Left kidney (tissue), 2 donors: ENCODE measurements around the gene AKAP13. TPM values are rescaled to one million over a fixed set of nuclear protein-coding genes. Genes with fewer than 3 reads are reported as not detected.

ENCODE experiments used
- DNase-seq: peaks from one replicate; pipeline ENCODE4 v3.0.0-alpha.2; 2013
- polyA plus RNA-seq: library from polyadenylated mRNA; unstranded; fragments of 120-200 nt; gene quantifications from one replicate; pipeline ENCODE4 v1.2.1, GENCODE V29; 2013; ENCODE audit not compliant: insufficient read length

AKAP13 gene
- polyA plus RNA-seq, 1 donor, result 101 TPM

DNA sequence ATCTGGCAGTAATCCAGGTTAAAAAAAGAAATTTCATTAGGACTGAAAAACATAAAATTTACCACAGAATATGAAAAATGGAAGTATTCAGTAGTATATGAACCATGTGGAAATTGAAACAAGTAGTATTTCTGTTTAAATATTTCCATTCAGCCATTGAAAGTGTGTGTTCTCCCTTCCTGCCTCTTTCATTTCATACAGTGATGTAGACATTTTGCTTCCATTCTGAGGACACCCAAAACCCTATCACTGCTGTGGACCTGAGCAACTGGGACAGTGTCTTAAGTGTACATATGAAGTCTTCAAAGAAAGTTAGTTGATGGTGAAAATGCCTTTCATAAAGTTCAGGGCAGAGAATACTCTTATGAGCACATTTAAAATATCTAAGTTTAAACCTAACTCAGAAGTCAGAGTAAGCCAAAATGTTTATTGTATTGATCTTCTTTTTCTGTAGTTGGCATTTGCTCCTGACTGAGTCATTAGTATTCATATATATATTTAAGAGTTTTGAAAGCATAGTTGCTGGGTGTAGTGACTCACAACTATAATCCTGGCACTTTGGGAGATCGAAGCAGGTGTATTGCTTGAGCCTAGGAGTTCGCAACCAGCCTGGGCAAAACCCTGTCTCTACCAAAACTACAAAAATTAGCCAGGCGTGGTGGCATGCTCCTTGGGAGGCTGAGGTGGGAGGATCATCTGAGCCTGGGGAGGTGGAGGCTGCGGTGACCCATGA lies 215.6 kb downstream of the AKAP13 start:
- no peak for DNase-seq

DNA sequence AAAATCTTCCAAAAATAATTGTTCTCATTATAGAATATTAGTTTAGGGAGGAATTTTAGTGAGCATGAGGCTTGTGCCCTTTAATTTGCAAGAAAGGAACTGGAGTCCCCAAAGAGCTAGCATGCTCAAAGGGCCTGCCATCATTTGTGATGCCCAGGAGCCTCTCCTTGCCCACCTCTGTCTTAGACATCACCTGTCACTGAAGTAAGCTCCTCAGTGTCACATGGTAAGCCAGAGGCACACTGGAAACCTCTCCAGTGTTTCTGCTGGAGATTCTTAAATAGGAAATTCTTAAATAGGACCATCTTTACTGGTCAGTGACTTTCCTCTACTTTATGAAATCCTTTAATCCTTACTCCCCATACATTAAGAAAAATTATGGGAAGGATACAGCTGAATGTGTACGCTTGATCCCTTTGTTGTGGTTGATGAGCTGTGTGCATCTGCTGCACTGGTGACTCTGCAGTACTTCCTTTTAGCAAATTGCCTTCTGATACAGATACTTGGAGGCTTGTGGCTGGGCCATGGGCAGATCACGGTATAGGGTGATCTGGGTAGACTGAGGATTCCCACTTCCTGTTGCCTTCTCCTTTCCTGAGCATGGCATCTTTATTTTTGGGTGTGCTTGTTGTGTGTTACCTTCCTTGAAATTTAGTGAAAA lies 216.9 kb downstream of the AKAP13 start:
- no peak for DNase-seq

DNA sequence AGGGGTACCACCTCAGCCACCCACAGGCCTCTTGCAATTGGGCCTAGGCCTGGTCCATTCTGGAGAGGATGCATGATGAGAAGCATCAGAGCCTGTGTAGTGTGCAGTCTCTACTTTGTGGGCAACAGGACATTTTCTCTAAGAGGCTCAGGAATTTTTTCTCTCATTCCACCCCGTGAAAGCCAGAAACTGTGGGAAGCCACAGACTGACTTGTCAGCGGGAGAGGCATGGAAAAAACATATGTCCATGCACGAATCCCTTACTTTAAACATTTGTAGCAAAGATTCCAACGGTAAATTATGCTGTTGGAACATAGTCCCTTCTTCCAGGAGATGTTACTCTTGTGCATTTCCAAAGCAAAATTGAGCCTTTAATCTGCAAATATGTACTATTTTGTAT lies 217.8 kb downstream of the AKAP13 start:
- no peak for DNase-seq

DNA sequence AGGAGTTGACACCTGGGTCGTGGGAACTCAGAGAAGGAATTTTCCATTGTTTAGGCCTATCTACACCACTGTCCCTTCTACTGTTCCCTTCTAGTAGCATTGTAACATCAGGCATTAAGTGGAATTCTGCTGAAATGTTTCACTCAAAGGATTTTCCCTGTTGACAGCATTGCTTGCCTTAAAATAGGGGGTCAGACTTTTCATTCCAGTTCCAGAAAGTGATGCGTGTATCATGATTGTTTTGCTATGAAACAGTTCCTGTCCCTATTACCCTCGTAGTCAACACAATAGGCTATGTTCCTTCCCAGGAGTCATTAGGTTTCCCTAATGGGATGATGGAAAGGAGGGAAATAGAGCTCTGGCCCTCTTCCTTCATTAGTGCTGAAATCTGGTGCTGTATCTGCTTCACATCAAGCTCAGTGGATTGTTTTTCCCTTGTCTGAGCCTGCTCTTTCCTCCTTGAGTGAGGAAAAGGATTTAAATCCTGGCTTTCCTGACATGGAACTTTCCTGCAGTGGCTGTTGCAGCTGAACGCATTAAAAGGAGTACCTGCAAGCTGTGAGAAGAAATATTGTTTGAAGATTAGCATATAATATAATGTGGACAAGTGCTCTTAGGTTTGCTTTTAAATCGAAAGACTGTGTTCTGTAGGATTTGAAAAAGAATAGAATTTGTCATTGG lies 218.5 kb downstream of the AKAP13 start:
- no peak for DNase-seq

DNA sequence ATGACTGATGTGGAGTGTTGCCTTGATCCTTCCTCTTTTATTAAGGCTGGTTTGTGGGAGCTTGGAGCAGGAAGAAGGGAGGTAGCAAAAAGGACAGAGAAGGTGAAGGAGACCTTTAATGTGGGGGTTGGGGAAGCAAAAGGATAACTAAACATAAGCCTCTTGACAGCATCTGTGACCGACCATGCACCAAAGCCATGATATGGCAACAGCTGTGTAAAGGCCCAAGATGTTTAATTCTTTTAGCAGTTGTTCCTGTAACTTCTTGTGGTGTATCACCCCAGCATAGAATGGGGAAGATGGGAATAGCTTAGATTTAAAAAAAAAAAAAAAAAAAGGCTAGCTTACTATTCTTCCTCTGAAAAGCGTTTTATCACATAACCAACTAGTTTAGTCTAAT lies 219.6 kb downstream of the AKAP13 start:
- DNase-seq, result no peak

DNA sequence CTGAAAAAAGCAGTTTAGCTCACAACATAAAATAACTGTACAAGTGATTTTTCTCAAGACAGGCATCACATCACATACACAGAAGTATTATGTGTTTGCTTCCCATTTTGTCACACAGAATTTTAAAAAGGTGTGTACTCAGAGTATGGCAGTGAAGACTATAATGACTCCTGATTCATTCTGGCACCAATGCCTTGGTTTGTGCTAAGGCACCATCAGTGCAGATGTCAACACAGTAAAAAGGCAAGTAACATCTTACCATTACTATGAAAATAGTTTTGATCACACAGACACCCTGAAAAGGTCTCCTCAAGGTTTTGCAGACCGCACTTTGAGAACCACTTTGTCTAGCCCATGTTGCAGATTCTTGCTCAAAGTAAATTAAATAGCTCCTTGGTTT lies 222.8 kb downstream of the AKAP13 start:
- DNase-seq, result no peak

DNA sequence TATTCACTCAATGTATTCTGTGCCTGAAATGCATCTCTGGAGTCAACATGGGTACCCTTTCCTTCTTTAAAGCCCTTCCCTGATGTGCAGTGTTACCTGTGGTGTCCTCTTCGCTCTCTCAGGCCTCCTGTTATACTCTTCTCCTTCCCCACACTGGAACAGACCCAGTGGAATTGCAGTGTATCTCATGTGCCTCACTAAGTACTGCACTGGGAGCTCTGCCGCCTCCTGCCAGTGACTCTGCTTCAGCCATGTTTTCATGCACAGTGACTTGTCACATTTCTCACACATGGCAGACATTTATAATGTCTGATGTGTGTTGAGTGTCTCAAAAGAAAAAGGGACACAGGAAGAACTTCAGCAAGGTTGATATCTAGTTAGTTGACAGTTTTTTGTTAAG lies 223.3 kb downstream of the AKAP13 start:
- no peak for DNase-seq

DNA sequence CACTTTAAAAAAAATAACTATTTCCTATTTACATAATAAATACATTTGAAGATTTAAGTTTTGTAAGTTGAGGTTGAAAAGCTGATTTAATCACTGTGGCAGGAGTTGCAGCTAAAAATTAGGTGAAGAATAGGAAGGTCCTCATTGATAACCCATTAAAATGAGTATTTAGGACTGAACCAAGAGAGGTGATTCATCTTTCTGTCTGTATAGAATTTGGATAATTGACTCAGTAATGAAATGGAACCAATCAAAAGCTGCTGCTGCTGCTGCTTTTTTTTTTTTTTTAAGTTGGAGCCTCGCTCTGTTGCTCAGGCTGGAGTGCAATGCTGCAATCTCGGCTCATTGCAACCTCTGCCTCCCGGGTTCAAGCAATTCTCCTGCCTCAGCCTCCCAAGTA lies 223.8 kb downstream of the AKAP13 start:
- DNase-seq, result no peak

DNA sequence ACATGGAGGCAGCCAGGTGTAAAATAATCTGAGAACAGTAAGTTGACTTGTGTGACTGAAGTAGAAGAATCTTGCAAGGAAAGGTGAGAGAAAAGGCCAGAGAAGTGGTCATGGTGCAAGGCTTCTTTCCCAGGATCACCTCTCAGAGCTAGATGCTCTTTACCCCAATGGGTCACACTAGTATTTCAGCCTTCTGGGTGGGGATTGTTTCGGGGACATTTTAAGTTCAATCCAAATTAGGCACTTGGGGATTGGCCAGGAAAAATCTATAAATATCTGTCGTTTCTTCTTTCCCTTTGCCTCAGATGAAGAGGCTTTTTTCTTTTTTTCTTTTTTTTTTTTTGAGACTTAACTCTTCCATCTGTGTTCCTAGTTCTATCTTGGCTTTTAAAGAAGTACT lies 226.3 kb downstream of the AKAP13 start:
- DNase-seq, result no peak

DNA sequence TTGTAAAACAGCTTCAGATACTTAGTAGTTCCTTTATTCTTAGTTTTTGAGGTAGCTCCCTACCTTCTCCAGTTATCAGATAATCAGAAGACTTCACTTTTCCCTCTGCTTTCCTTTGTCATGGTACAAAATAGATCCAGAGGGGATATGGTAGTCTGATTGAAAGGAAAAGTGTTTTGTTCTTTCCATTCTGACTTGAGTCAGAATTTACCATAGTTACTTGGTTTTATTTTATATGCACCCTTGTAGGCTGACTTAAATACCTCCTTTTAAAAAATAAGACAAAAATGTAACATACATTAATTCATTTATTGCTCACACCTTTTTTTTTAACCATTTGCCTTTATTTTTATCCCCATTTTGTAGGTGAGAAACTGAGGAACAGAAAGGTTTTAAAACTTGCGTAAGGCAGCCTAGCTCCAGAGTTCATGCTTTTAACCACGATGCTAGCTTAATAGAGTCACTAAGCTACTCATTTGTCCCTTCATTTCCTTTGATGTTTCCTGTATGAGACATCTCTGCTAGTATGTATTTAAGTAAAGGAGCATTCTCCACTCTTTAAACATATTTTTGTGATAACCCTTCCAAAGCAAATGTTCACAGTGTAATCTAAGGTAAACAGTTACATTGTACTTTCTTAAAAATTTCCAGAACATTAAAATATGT lies 226.9 kb downstream of the AKAP13 start:
- no peak for DNase-seq

DNA sequence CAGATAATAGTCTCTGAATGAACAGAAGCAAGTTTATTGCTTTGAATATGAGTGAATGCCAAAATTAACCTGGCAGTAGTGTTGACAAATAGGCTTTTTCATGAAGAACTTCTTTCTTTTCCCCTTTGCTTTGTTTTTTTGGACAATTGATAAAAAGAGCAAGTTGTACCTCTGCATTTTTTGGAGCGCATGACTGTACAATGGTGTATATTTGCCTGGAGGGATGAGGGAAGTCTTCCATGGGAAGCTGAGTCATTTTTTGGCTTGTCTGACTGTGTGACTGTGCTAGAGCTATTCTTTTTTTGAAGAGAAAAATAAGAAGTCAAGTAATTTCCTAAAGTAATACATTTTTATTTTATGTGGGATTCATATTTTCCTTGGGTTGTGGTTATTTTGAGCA lies 227.4 kb downstream of the AKAP13 start:
- DNase-seq, result no peak

DNA sequence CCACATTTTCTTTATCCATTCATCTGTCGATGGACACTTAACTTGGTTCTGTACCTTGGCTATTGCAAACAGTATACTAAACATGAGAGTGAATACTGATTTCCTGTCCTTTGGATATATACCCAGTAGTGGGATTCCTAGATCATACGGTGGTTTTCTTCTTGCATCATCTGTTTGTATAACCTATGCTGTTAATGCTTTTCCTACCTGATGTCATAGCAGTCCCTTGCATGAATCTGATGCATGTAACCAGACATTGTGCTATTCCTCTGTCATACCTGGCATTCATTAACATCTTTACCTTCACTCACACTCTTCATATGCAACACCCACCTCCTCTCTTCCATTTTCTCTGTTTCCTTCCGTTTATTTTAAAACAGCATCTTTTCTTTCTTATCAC lies 229.1 kb downstream of the AKAP13 start:
- DNase-seq, result no peak

DNA sequence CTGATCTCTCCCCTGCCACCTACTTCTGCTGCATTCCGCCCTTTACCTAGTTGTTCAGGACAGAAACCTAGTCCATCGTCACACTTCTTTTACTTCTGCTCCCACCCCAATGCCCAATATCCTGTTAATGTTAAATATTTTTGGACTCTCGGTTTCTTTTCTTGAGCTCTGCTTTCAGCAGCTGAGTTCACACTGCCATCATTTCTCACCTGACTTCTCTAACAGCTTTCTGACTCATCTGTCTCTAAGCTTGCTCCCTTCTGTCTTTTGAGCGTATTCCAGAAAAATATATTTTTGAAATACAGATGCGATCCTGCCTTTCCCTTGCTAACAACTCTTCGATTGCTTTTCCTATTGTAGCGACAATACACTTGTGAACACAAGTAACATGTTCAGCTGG lies 231.0 kb downstream of the AKAP13 start:
- no peak for DNase-seq

DNA sequence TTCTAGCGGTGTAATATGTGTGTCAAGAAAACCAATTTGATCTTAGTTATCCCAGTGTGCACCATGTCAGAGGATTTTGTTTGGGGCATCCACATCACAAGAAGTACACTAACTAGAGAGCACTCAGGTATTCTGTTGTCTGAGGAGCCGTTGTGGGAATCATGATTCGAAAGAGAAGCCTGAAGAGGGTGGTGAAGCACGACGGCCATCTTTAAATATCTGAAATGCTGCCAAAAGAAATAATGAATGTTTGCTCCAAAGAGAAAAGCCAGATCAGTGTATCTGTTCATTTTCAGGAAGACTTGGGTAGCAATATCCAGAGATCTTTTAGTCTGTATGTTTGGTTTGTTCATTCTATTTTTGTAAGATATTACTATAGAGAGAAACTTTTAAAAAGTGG lies 233.7 kb downstream of the AKAP13 start:
- no peak for DNase-seq

DNA sequence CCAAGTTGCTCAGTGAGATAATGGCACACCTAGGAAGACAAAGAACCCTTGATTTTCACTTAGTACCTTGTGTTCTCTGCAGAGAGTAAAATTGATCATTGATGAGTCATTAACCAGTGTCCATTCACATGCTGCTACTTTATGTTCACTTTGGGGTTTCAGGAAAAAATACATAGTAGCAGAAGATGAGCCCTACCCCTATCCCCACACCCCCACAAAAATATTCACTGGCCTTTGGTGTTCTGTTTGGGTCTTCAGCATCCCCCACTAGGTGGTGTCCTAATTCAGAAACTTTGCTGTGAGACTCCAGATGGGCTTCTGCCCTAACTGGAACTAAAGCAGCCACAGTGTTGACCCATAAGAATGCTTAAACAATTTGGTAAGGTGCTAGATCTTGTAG lies 235.5 kb downstream of the AKAP13 start:
- DNase-seq, result peak; percentile 53

DNA sequence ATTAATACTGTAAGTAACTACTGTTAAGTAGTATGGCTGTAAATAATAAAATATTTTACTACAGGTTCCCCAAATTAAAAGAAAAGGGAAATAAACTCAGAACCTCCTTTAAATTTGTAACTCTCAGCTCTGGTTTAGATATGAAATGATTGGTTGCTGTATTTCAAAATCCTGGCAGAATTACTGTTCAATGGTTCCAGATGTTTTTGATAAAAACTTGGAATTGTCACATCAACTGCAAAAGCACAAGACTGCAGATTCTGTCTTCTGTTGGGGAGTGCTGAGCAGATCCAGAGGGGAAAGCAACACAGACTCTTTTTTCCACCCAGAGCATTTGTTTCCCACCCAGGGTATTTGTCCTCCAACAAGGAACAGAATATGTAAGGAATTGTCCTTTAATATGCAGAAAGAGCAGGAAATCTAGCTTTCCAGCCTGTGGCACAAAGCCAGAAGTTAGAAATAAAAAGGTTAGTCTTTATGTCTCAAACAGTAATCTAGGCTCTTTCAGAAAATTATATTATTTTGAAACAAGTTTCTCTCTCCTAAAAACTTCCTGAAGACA lies 236.2 kb downstream of the AKAP13 start:
- DNase-seq, result no peak

DNA sequence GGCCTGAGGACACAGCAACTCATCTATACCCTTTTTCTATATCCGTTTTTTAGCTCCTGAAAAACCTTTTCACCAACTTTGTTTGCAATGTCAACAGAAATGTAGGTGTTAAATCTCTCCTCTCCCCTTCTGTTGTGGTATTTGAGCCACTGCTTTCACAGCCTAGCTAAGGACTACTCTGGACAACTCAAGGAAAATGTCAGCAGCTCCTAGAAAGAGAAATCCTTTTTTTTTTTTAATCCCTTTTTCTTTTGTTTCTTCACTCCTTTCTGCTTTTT lies 237.8 kb downstream of the AKAP13 start:
- no peak for DNase-seq

DNA sequence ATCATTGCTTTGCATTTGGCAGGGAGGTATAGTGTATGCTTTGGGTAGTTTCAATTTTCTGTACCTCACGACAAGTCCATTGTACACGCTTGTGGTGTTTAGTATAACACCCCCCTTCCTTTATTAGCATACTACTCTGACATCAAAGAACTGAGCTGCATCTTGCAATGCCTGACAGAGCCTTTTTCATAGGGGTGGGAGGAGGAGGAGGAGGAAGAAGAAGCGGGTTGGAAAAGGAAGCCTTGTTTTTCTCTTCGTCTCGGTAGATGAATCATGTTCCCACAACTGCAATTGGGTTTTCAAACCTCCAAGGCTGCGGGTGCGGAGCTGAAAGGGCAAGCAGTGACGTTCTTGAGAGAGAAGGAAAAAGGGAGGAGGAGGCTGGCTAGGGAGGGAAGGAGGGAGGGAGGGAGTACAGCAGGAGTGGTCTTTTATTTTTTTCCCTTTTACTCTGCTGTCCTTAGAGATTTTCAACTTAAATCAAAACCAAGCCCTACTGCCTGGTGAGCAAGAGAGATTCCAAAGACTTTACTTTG lies 238.6 kb downstream of the AKAP13 start:
- DNase-seq, result peak; percentile 79

DNA sequence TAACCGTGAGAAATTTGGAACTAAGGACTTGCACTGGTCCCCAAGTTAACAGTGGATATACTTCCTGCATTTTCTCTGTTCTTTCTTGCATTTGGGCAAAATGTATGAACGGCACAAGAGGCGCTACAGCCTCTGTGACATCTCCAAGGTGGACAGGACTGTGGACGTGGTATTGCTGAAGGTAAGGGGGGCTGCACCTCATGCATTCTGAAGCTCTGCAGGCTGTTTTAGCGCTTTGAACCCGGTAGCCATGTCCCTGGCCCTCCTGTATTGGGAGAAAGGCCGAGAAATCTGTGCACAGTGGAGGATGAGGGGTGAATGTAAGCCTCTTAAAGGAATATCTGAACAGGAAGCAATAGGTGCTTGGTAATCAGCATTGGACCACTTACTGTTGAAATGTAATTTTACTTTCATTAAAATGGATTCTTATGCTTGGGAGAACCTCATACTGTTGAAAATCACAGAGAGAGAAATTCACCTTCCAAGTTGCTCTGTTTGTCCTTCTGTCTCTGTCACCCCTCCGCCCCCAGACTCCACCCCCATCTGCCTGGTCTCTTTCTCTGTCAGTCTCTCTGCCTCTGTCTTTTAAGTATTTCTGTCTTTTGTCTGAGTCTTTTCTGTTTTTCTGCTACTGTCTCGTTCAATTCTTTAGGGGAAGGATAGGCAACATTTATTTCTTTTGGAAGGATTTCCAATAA lies 239.7 kb downstream of the AKAP13 start:
- DNase-seq, result no peak

DNA sequence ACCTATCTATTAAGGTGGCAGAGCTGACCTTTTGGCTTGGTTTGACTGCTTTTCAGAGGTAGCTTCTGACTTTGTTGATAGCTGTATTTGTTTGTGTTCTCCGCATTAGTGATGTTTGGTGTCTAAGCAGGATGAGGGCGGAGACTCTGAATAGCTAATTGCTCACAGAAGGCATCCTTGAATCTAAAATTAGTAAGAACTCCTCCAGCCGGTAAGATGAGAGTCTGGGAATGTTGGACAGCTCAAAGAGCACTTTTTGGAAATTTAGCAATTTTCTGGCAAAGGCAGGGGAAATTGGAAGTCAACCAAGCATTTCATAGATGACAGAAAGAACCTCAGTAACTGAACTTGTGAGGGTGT lies 240.3 kb downstream of the AKAP13 start:
- peak; percentile 44 for DNase-seq

DNA sequence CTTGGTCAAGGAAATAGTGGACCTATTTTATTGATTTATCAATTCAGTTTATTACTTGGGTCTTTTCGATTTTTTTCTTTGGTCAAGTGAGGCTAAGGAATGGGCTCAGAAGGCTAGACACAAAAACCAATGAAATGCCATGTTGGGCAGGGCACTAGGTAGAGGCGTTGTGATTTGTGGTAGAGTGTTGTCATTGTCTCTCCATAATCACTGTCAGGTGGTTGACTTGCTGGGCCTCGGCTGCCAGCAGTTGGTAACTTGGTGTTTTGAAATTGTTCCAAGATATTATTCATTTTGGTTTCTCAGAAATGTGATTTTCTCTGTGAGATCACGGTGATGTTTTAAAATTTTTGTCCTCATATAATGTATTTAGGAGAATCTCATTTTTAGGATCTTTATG lies 240.7 kb downstream of the AKAP13 start:
- DNase-seq, result no peak

DNA sequence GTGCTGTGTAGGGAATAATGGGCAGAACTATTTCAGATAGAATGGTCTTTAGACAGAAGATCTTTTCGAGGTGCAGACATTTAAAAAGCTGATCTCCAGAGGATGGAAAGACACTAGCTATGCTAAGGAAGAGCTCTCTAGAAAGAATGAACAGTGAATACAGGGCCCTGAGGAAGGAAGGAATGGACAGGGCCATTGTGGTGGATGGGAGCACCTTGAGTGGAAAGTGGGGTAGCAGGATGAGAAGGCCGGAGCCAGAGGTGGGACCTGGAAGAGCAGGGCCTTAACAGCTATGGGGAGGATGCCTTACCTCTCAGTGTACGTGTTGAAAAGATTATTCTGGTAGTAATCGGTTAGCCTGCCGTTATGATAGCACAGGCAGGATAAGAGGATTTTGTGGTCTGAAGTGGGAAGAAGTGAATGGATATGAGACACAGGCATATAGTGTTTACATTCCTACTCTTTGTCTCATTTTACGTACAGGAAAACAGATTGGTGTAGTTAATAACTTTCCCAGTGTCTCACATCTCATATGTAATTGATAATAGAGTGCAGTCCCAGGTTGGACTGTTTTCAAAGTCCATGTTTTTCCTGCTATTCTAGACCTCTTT lies 241.9 kb downstream of the AKAP13 start:
- no peak for DNase-seq
